Ramos (cell line): ENCODE results near the gene ZNF512B.

Source experiments
- in situ Hi-C: fragments of 300-500 bp; cut with MboI; formaldehyde crosslinking; loops from one replicate; pipeline ENCODE4 v1.14.3; 2022; ENCODE audit warnings: low sequenced_read_pairs; ENCODE audit not compliant: unreplicated experiment

Gene ZNF512B

GRCh38 chr20:63908008-63908682 lies 61.6 kb downstream of the ZNF512B start:
- in situ Hi-C loops = no loop called here
